ENCODE measurements around the gene NUP210L.

DNA sequence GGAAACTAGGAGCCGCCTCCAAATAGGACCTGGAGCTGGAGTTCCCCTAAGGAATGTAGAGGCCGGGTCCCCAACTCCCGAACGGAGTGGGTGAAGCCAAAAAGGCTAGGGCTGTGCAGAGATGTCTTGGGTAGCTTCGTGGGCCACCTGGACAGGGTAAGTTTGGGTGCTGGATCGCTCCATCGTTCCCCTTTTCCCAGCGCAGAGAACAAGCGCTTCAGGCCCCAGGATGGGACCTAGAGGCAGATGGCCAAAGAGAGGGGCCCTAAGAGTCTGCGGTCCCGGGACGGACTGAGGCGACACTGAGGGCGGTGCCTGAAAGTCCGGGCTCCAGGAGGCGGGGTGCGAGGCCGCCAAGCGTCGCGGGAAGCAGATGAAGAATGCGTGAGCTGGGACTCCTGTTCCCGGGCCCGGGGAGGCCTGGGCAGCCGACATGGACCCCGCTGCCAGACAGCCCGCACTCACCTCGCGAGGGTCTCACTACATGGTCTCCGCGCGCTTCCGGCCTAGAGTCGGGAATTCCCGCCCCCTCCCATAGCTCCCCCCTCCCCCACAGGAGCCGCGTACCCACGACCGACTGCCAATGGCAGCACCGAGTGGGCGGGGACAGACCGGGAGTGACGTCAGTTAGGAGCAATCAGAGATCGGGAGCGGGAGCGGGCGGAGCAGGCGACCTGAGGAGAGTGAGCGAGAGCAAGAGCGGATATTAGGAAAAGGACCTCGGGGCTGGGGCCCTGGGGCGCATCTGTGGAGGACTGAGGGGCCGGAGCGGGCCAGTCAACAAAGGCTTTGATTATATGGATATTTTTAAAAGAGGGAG lies 191.6 kb downstream of the NUP210L start, which contains the start of gene SLC39A1:
- TF ChIP-seq POLR2A (IDR thresholded peaks at IDR 0.05), result peak; percentile 50
- TF ChIP-seq, protein P1, sequence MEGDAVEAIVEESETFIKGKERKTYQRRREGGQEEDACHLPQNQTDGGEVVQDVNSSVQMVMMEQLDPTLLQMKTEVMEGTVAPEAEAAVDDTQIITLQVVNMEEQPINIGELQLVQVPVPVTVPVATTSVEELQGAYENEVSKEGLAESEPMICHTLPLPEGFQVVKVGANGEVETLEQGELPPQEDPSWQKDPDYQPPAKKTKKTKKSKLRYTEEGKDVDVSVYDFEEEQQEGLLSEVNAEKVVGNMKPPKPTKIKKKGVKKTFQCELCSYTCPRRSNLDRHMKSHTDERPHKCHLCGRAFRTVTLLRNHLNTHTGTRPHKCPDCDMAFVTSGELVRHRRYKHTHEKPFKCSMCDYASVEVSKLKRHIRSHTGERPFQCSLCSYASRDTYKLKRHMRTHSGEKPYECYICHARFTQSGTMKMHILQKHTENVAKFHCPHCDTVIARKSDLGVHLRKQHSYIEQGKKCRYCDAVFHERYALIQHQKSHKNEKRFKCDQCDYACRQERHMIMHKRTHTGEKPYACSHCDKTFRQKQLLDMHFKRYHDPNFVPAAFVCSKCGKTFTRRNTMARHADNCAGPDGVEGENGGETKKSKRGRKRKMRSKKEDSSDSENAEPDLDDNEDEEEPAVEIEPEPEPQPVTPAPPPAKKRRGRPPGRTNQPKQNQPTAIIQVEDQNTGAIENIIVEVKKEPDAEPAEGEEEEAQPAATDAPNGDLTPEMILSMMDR (IDR thresholded peaks at IDR 0.05), result no peak
